Loucy (cell line): ENCODE results near the gene C6orf118.

Experiments
- CTCF ChIP-seq: fragments of 200-600 bp; sonication (generic); conservative IDR thresholded peaks from 2 replicates; pipeline ENCODE4 v1.5.1; 2014; ENCODE audit warnings: mild to moderate bottlenecking, antibody characterized with exemption, low read length
- EZH2phosphoT487 ChIP-seq: fragments of 200-600 bp; IDR thresholded peaks from 2 replicates; pipeline ENCODE4 v1.6.1; 2018; ENCODE audit warnings: antibody characterized with exemption, mild to moderate bottlenecking, moderate library complexity, borderline replicate concordance

GRCh38 chr6:165317723-165318122 is 8.3 kb upstream of the C6orf118 start:
- TF ChIP-seq CTCF = no peak
- no peak for TF ChIP-seq EZH2phosphoT487
